HG03045 (cell line): ENCODE measurements around the gene BLOC1S6.
A peak's percentile ranks its signal among the peaks of the same experiment; 100 is the strongest.
"Not testable (repeated sequence)": the region's sequence is repeated elsewhere in the genome, so short reads cannot be mapped to it uniquely, and the experiment has no call there.

Experiments
- ATAC-seq: cut with Tn5 transposase; IDR thresholded peaks from one replicate; pipeline ENCODE4 v1.9.1; 2021; ENCODE audit warnings: mild to moderate bottlenecking, moderate library complexity; ENCODE audit not compliant: unreplicated experiment

The BLOC1S6 gene

GRCh38 chr15:45637552-45638033, 50.4 kb downstream of the BLOC1S6 start:
- peak; percentile 42 for ATAC-seq

- ATAC-seq = no peak
Measured at GRCh38 chr15:45640616-45641015, 53.4 kb downstream of the BLOC1S6 start.

GRCh38 chr15:45641374-45641781, 54.2 kb downstream of the BLOC1S6 start:
- no peak for ATAC-seq

GRCh38 chr15:45641999-45642932, 55.1 kb downstream of the BLOC1S6 start:
- no peak for ATAC-seq

GRCh38 chr15:45644437-45644836, 57.3 kb downstream of the BLOC1S6 start:
- ATAC-seq = no peak

GRCh38 chr15:45645026-45645980, 58.1 kb downstream of the BLOC1S6 start:
- no peak for ATAC-seq

- no peak for ATAC-seq
Measured at GRCh38 chr15:45646220-45646619, 59.0 kb downstream of the BLOC1S6 start.

GRCh38 chr15:45647828-45648227, 60.6 kb downstream of the BLOC1S6 start:
- ATAC-seq = no peak

- no peak for ATAC-seq
Measured at GRCh38 chr15:45648521-45649200, 61.5 kb downstream of the BLOC1S6 start.

GRCh38 chr15:45650007-45650406, 62.8 kb downstream of the BLOC1S6 start:
- not testable (repeated sequence) for ATAC-seq

- no peak for ATAC-seq
Measured at GRCh38 chr15:45650889-45651525, 63.8 kb downstream of the BLOC1S6 start.

- ATAC-seq = no peak
Measured at GRCh38 chr15:45653702-45654424, 66.7 kb downstream of the BLOC1S6 start.

- no peak for ATAC-seq
Measured at GRCh38 chr15:45654749-45655148, 67.6 kb downstream of the BLOC1S6 start.

GRCh38 chr15:45657254-45657653, 70.1 kb downstream of the BLOC1S6 start:
- no peak for ATAC-seq

- no peak for ATAC-seq
Measured at GRCh38 chr15:45657764-45658545, 70.8 kb downstream of the BLOC1S6 start.
